HCT116 (cell line): ENCODE results near the gene TIMM17A. TPM values are rescaled to one million over a fixed set of nuclear protein-coding genes. Genes with fewer than 3 reads are reported as not detected.
A peak's percentile ranks its signal among the peaks of the same experiment; 100 is the strongest.

ENCODE experiments used
- ATAC-seq: fragments of 200-7000 bp; cut with Tn5 transposase; 2 replicates; pipeline ENCODE4 v1.9.1; 2020; ENCODE audit warnings: mild to moderate bottlenecking, moderate library complexity
- BruUV-seq: library from RNA; stranded (reverse); fragments of 400-500 nt; replicated peaks from 2 replicates; lab custom pipeline; 2021; lab: Mats Ljungman, UMichigan
- CTCF ChIA-PET: fragments of 300-600 bp; sonication (Branson Sonifier 250); formaldehyde crosslinking; loops from one replicate; lab custom pipeline; 2021; ENCODE audit warnings: antibody characterized with exemption; lab: Charles Lee
- POLR2A ChIA-PET: fragments of 300-600, 350-600 bp; sonication (Branson Sonifier 250); formaldehyde crosslinking; loops from one replicate; lab custom pipeline; 2021; ENCODE audit warnings: antibody characterized with exemption; lab: Charles Lee
- RAD21 ChIA-PET, 2 experiments: fragments of 300-600 bp; sonication (Branson Sonifier 250); formaldehyde crosslinking; loops; one replicate each; lab custom pipeline; 2023; ENCODE audit warnings: low total read pairs in 2 of 2; ENCODE audit not compliant: uncharacterized antibody in 2 of 2, unreplicated experiment in 2 of 2, low non-redundant PET in 1 of 2; lab: Charles Lee
- DNase-seq: peaks from one replicate; pipeline ENCODE4 v3.0.0-alpha.2; 2010; ENCODE audit warnings: low read depth, low spot score
- H2AFZ ChIP-seq: fragments of 200-600 bp; shearing (Covaris generic), sonication (generic); 2 replicates; pipeline ENCODE4 v1.6.1; 2017; ENCODE audit warnings: low read depth, mixed run types, mixed read lengths, antibody characterized with exemption, low read length; ENCODE audit not compliant: poor library complexity, severe bottlenecking
- H3K27ac ChIP-seq: 2 replicates; pipeline ENCODE4 v1.5.1; 2012; ENCODE audit warnings: low read depth, low read length
- H3K27me3 ChIP-seq: fragments of 200-600 bp; sonication (generic); 2 replicates; pipeline ENCODE4 v1.6.1; 2016; ENCODE audit warnings: mixed run types, low read length, mixed read lengths; ENCODE audit not compliant: insufficient read depth
- H3K36me3 ChIP-seq, 2 experiments: fragments of 200-500 bp in 1 of 2; fragments of 200-600 bp in 1 of 2; sonication (Bioruptor generic) in 1 of 2; sonication (generic) in 1 of 2; 2 replicates each; pipeline versions ENCODE4 v1.5.1 to v1.6.1; 2014 to 2016; ENCODE audit warnings: low read length in 2 of 2, inconsistent platforms in 1 of 2, mixed read lengths in 1 of 2, mixed run types in 1 of 2; ENCODE audit not compliant: insufficient read depth in 2 of 2, control insufficient read depth in 1 of 2
- H3K4me1 ChIP-seq, 2 experiments: fragments of 200-600 bp in 1 of 2; sonication (generic) in 1 of 2; 2 replicates each; pipeline versions ENCODE4 v1.5.1 to v1.6.1; 2012 to 2017; ENCODE audit warnings: low read length in 2 of 2, inconsistent platforms in 1 of 2, mild to moderate bottlenecking in 1 of 2, mixed read lengths in 1 of 2, mixed run types in 1 of 2, moderate library complexity in 1 of 2; ENCODE audit not compliant: insufficient read depth in 2 of 2, control insufficient read depth in 1 of 2
- H3K4me2 ChIP-seq: fragments of 200-600 bp; sonication (generic); 2 replicates; pipeline ENCODE4 v1.6.1; 2017; ENCODE audit warnings: mixed run types, low read length, mixed read lengths
- H3K4me3 ChIP-seq, 2 experiments: fragments of 200-600 bp in 1 of 2; sonication (generic) in 1 of 2; replicated peaks in 1 of 2; 2 replicates each; pipeline ENCODE4 v1.5.1; 2011 to 2016; ENCODE audit warnings: low read length in 2 of 2, control low read depth in 1 of 2, low read depth in 1 of 2, mild to moderate bottlenecking in 1 of 2, mixed read lengths in 1 of 2, mixed run types in 1 of 2
- H3K79me2 ChIP-seq: fragments of 200-600 bp; sonication (generic); 2 replicates; pipeline ENCODE4 v1.6.1; 2017; ENCODE audit warnings: mild to moderate bottlenecking, mixed run types, low read length, moderate library complexity, mixed read lengths; ENCODE audit not compliant: insufficient read depth
- H3K9ac ChIP-seq: fragments of 200-600 bp; sonication (generic); 2 replicates; pipeline ENCODE4 v1.6.1; 2016; ENCODE audit warnings: low read length, mixed read lengths
- H3K9me2 ChIP-seq: fragments of 200-600 bp; sonication (generic), shearing (Covaris generic); 2 replicates; pipeline ENCODE4 v1.6.1; 2017; ENCODE audit warnings: mixed run types, mild to moderate bottlenecking, moderate library complexity; ENCODE audit not compliant: insufficient read depth
- H3K9me3 ChIP-seq, 2 experiments: fragments of 200-500 bp in 1 of 2; fragments of 200-600 bp in 1 of 2; sonication (Bioruptor generic) in 1 of 2; sonication (generic) in 1 of 2; 2 replicates each; pipeline ENCODE4 v1.6.1; 2014 to 2017; ENCODE audit warnings: low read length in 2 of 2, mixed read lengths in 2 of 2, inconsistent platforms in 1 of 2, low read depth in 1 of 2, mild to moderate bottlenecking in 1 of 2, mixed run types in 1 of 2, moderate library complexity in 1 of 2; ENCODE audit not compliant: control insufficient read depth in 1 of 2, insufficient read depth in 1 of 2
- H4K20me1 ChIP-seq: fragments of 200-600 bp; sonication (generic), shearing (Covaris generic); 2 replicates; pipeline ENCODE4 v1.6.1; 2017; ENCODE audit warnings: mixed run types, mild to moderate bottlenecking, moderate library complexity; ENCODE audit not compliant: insufficient read depth
- ATF3 ChIP-seq: IDR thresholded peaks from 2 replicates; pipeline ENCODE4 v1.6.1; 2012
- CTCF ChIP-seq, 3 experiments: fragments of 200-600 bp in 1 of 3; sonication (generic) in 1 of 3; IDR thresholded peaks in 2 of 3; conservative IDR thresholded peaks in 1 of 3; 2 replicates each; pipeline ENCODE4 v1.5.1; 2012 to 2017; ENCODE audit warnings: low read depth in 2 of 3, low read length in 2 of 3, antibody characterized with exemption in 1 of 3, borderline replicate concordance in 1 of 3, control low read depth in 1 of 3, mild to moderate bottlenecking in 1 of 3, mixed read lengths in 1 of 3, mixed run types in 1 of 3, moderate library complexity in 1 of 3; ENCODE audit not compliant: insufficient read depth in 1 of 3
- ELF1 ChIP-seq: IDR thresholded peaks from 2 replicates; pipeline ENCODE4 v1.6.1; 2012; ENCODE audit warnings: low read depth, borderline replicate concordance
- EZH2 ChIP-seq: fragments of 200-600 bp; sonication (generic); IDR thresholded peaks from 2 replicates; pipeline ENCODE4 v1.6.1; 2017; ENCODE audit warnings: antibody characterized with exemption, mixed run types
- FOSL1 ChIP-seq: IDR thresholded peaks from 2 replicates; pipeline ENCODE4 v1.6.1; 2012; ENCODE audit warnings: low read depth
- POLR2A ChIP-seq: IDR thresholded peaks from 2 replicates; pipeline ENCODE4 v1.7.0; 2011; ENCODE audit warnings: borderline replicate concordance; ENCODE audit not compliant: insufficient read depth, insufficient read length; ENCODE audit errors: extremely low read depth
- RAD21 ChIP-seq: IDR thresholded peaks from 2 replicates; pipeline ENCODE4 v1.6.1; 2012; ENCODE audit warnings: low read depth, mild to moderate bottlenecking
- SIN3A ChIP-seq: IDR thresholded peaks from 2 replicates; pipeline ENCODE4 v1.6.1; 2012; ENCODE audit warnings: low read depth
- SRF ChIP-seq: IDR thresholded peaks from 2 replicates; pipeline ENCODE4 v1.6.1; 2012; ENCODE audit warnings: low read depth
- ZNF274 ChIP-seq: fragments of 200-500 bp; sonication (Bioruptor generic); IDR thresholded peaks from 2 replicates; pipeline ENCODE4 v1.6.1; 2014; ENCODE audit warnings: mild to moderate bottlenecking, low read depth, low read length, inconsistent platforms
- intact Hi-C: fragments of 100-400 bp; cut with micrococcal nuclease; formaldehyde crosslinking; loops from 2 replicates; pipeline ENCODE4 v1.10.0; 2022
- total RNA-seq: library from RNA; stranded (reverse); gene quantifications from one replicate; pipeline ENCODE4 v1.2.1, GENCODE V29; 2021; ENCODE audit not compliant: unreplicated experiment

The TIMM17A gene
- total RNA-seq, 1 experiment from 2014 or later: 100 TPM

- Histone ChIP-seq H3K4me3 (no peak overlapping the region), H3K36me3 (peaks cover 30 to 52% of the 10 kb centered on the region in 2 experiments; a peak in 3 of 4 replicates), H3K4me1 (peaks cover 22 to 27% of the 10 kb centered on the region in 2 experiments), H3K4me2 (no peak overlapping the region), H2AFZ (no peak overlapping the region), H4K20me1 (no peaks in the 10 kb centered on the region), H3K9ac (no peak overlapping the region), H3K9me2 (no peaks in the 10 kb centered on the region), H3K27ac (no peak overlapping the region), H3K27me3 (no peaks in the 10 kb centered on the region), H3K9me3 (no peaks in the 10 kb centered on the region), H3K79me2 (no peaks in the 10 kb centered on the region)
- POLR2A ChIA-PET: no interaction called here
- no peak for ATAC-seq
- TF ChIP-seq ATF3 (no peak), FOSL1 (no peak), CTCF (IDR thresholded peaks at IDR 0.05 in 2 of 3, conservative IDR thresholded peaks at IDR 0.05 in 1 of 3; ENCODE audit: borderline replicate concordance in 1 of 3, insufficient read depth in 1 of 3, low read depth in 2 of 3, low read length in 2 of 3) (0 out of 6 replicates have a peak, but pooled peaks of 1 of the 3 experiments have one; percentile 11), EZH2 (no peak)
- RAD21 ChIA-PET: no interaction called here
- BruUV-seq: no TSS peak
- DNase-seq: no peak
- intact Hi-C loops: no loop called here
- CTCF ChIA-PET: interaction anchor here (0.7 to 1.3 kb wide), 2 partner anchors 21 to 118 kb away, joined by 3 to 5 read pairs; no protein-coding TSS in a partner anchor
Observed at GRCh38 chr1:202002507-202002906, 47.2 kb downstream of the TIMM17A start.

GRCh38 chr1:202004711-202005110, 49.4 kb downstream of the TIMM17A start:
- no peak overlapping the region for H3K4me2 ChIP-seq
- CTCF ChIA-PET: interaction anchor here (0.6 to 7.1 kb wide), 2 partner anchors 111 to 116 kb away, joined by 3 to 106 read pairs; partner anchors contain the start of gene GPR37L1

More at GRCh38 chr1:202004711-202005110, 49.4 kb downstream of the TIMM17A start:
- H4K20me1 ChIP-seq: no peaks in the 10 kb centered on the region
- ATAC-seq (no peak), DNase-seq (no peak)
- H3K4me1 ChIP-seq: peaks cover 38 to 49% of the 10 kb centered on the region in 2 experiments
- no peak overlapping the region; the same call in 1 of the 2 replicates for H3K27ac ChIP-seq
- no peaks in the 10 kb centered on the region for H3K9me2 ChIP-seq
- peaks cover 21 to 44% of the 10 kb centered on the region in 2 experiments; a peak in 3 of 4 replicates for H3K36me3 ChIP-seq
- ChIA-PET POLR2A (no interaction called here), RAD21 (no interaction called here)
- H2AFZ ChIP-seq: no peak overlapping the region
- intact Hi-C loops: no loop called here
- H3K4me3 ChIP-seq: no peak overlapping the region
- H3K9ac ChIP-seq: no peak overlapping the region
- H3K27me3 ChIP-seq: no peaks in the 10 kb centered on the region
- H3K9me3 ChIP-seq: no peaks in the 10 kb centered on the region
- no peaks in the 10 kb centered on the region for H3K79me2 ChIP-seq
- TF ChIP-seq SRF: no peak
- no peak for TF ChIP-seq SIN3A
- TF ChIP-seq FOSL1: no peak
- no peak for TF ChIP-seq RAD21
- TF ChIP-seq ELF1: no peak
- no peak for TF ChIP-seq POLR2A
- TF ChIP-seq ZNF274: no peak
- BruUV-seq: no TSS peak
